Measurements from ENCODE around the gene GANC. TPM values are rescaled to one million over a fixed set of nuclear protein-coding genes. Genes with fewer than 3 reads are reported as not detected.

The GANC gene
- polyA plus RNA-seq, 3 donors: 14.5 to 24.4 (median 21.1) TPM

GRCh38 chr15:42352401-42352800 is 79.4 kb downstream of the GANC start:
- Histone ChIP-seq H3K27me3 (ENCODE audit: control insufficient read depth in 2 of 2, insufficient read depth in 2 of 2, low read length in 2 of 2) (no peaks in the 10 kb centered on the region), H3K9me3 (replicated peaks in 1 of 2; ENCODE audit: control insufficient read depth in 1 of 2, insufficient read depth in 1 of 2, low read length in 2 of 2) (no peaks in the 10 kb centered on the region), H3K27ac (ENCODE audit: low read depth in 1 of 2, low read length in 2 of 2) (no peak overlapping the region), H3K9ac (ENCODE audit: insufficient read depth, low read length, poor library complexity, severe bottlenecking) (no peak overlapping the region), H3K4me1 (ENCODE audit: control insufficient read depth in 1 of 2, insufficient read depth in 2 of 2, low read length in 2 of 2) (no peaks in the 10 kb centered on the region), H3K4me2 (replicated peaks; ENCODE audit: extremely low read depth, low read length, poor library complexity, severe bottlenecking) (no peak overlapping the region), H4K20me1 (ENCODE audit: insufficient read depth, low read length) (no peaks in the 10 kb centered on the region), H2AFZ (ENCODE audit: insufficient read depth, low read depth, low read length, poor library complexity, severe bottlenecking) (no peak overlapping the region), H3K79me2 (ENCODE audit: insufficient read depth, low read length) (no peaks in the 10 kb centered on the region), H3K36me3 (replicated peaks in 1 of 2; ENCODE audit: control insufficient read depth in 1 of 2, insufficient read depth in 2 of 2, low read length in 2 of 2) (peaks cover 79 to 98% of the 10 kb centered on the region in 2 donors), H3K4me3 (replicated peaks in 1 of 3; ENCODE audit: low read depth in 2 of 3, low read length in 3 of 3) (no peak overlapping the region)
- intact Hi-C loops (cut with micrococcal nuclease): no loop called here
- Mint-ChIP-seq H3K4me3 (no peak overlapping the region), H3K36me3 (peaks cover 81 to 87% of the 10 kb centered on the region in 2 donors), H3K4me1 (no peaks in the 10 kb centered on the region), H3K9me3 (no peaks in the 10 kb centered on the region), H3K27ac (peak overlapping the region in 2 of 7 donors; percentile 63 to 73), H3K27me3 (ENCODE audit: low read depth in 3 of 3) (no peaks in the 10 kb centered on the region)
- WGBS (ENCODE audit: insufficient coverage): 100% methylated on average over 5 of the region's 7 CpGs
- no peak for DNase-seq
- TF ChIP-seq CTCF (IDR thresholded peaks at IDR 0.05): no peak

DNA sequence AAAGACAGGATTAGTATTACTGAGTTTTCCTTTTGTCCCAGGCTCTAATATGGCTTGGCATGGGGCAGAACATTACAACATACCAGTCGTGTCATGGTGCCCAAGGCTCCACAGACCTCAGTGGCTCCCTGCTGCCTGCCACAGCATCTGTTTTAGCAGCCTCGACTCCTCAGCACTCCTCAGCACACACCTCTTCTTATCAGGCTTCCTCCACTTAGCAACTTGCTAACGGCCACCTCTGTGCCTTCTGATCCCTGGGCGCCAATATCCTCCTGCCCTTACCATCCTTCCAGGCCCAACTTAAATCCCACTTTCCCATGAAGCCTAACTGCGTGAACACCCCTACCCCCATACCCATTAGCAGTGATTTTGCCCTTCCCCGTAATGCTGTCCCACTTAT is 80.1 kb downstream of the GANC start:
- Mint-ChIP-seq H3K27me3 (ENCODE audit: low read depth in 3 of 3) (no peaks in the 10 kb centered on the region), H3K27ac (peak overlapping the region in 2 of 7 donors; percentile 15 to 21), H3K4me3 (no peak overlapping the region), H3K4me1 (no peaks in the 10 kb centered on the region), H3K36me3 (peaks cover 77 to 81% of the 10 kb centered on the region in 2 donors), H3K9me3 (no peaks in the 10 kb centered on the region)
- H2AFZ ChIP-seq (ENCODE audit: insufficient read depth, low read depth, low read length, poor library complexity, severe bottlenecking): no peak overlapping the region
- WGBS (ENCODE audit: insufficient coverage): 97% methylated on average over 6 of the region's 6 CpGs
- intact Hi-C loops (cut with micrococcal nuclease): no loop called here
- no peak overlapping the region for H3K9ac ChIP-seq (ENCODE audit: insufficient read depth, low read length, poor library complexity, severe bottlenecking)
- no peaks in the 10 kb centered on the region for H3K79me2 ChIP-seq (ENCODE audit: insufficient read depth, low read length)
- peaks cover 73 to 98% of the 10 kb centered on the region in 2 donors for H3K36me3 ChIP-seq (replicated peaks in 1 of 2; ENCODE audit: control insufficient read depth in 1 of 2, insufficient read depth in 2 of 2, low read length in 2 of 2)
- no peak for TF ChIP-seq CTCF (IDR thresholded peaks at IDR 0.05)
- no peak for DNase-seq
- H3K9me3 ChIP-seq (replicated peaks in 1 of 2; ENCODE audit: control insufficient read depth in 1 of 2, insufficient read depth in 1 of 2, low read length in 2 of 2): no peaks in the 10 kb centered on the region
- no peaks in the 10 kb centered on the region for H3K27me3 ChIP-seq (ENCODE audit: control insufficient read depth in 2 of 2, insufficient read depth in 2 of 2, low read length in 2 of 2)
- no peaks in the 10 kb centered on the region for H4K20me1 ChIP-seq (ENCODE audit: insufficient read depth, low read length)
- no peaks in the 10 kb centered on the region for H3K4me1 ChIP-seq (ENCODE audit: control insufficient read depth in 1 of 2, insufficient read depth in 2 of 2, low read length in 2 of 2)
- H3K4me3 ChIP-seq (replicated peaks in 1 of 3; ENCODE audit: low read depth in 2 of 3, low read length in 3 of 3): no peak overlapping the region
- no peak overlapping the region for H3K27ac ChIP-seq (ENCODE audit: low read depth in 1 of 2, low read length in 2 of 2)
- H3K4me2 ChIP-seq (replicated peaks; ENCODE audit: extremely low read depth, low read length, poor library complexity, severe bottlenecking): no peak overlapping the region

Data from CD14-positive monocyte (primary cell).